A673 (cell line): ENCODE results near the gene HINFP. TPM values are rescaled to one million over a fixed set of nuclear protein-coding genes. Genes with fewer than 3 reads are reported as not detected.

ENCODE experiments used
- BruUV-seq: library from RNA; stranded (reverse); fragments of 400-500 nt; replicated peaks from 2 replicates; lab custom pipeline; 2021; lab: Mats Ljungman, UMichigan
- CTCF ChIA-PET: fragments of 300-600 bp; sonication (Branson Sonifier 250); formaldehyde crosslinking; loops from one replicate; lab custom pipeline; 2022; ENCODE audit warnings: antibody characterized with exemption; lab: Charles Lee
- POLR2A ChIA-PET: fragments of 300-600 bp; sonication (Branson Sonifier 250); formaldehyde crosslinking; loops from one replicate; lab custom pipeline; 2022; ENCODE audit warnings: antibody characterized with exemption; ENCODE audit not compliant: low non-redundant PET; lab: Charles Lee
- DNase-seq: peaks from one replicate; pipeline ENCODE4 v3.0.0-alpha.2; 2015; ENCODE audit warnings: low spot score
- H3K27ac ChIP-seq: fragments of 200-600 bp; sonication (generic); 2 replicates; pipeline ENCODE4 v1.5.1; 2016; ENCODE audit warnings: mixed run types, low read depth, mild to moderate bottlenecking, mixed read lengths, antibody characterized with exemption, low read length; ENCODE audit not compliant: poor library complexity, severe bottlenecking
- H3K27me3 ChIP-seq: fragments of 200-600 bp; sonication (generic); replicated peaks from 2 replicates; pipeline ENCODE4 v1.6.1; 2017; ENCODE audit warnings: mixed run types, low read depth, mild to moderate bottlenecking, mixed read lengths, antibody characterized with exemption, low read length; ENCODE audit not compliant: insufficient read depth, poor library complexity
- H3K36me3 ChIP-seq: fragments of 200-600 bp; sonication (generic); 2 replicates; pipeline ENCODE4 v1.6.1; 2016; ENCODE audit warnings: mixed run types, mild to moderate bottlenecking, mixed read lengths, antibody characterized with exemption, low read length; ENCODE audit not compliant: insufficient read depth, poor library complexity, severe bottlenecking
- H3K4me1 ChIP-seq: fragments of 200-600 bp; sonication (generic); 2 replicates; pipeline ENCODE4 v1.6.1; 2017; ENCODE audit warnings: mixed run types, mild to moderate bottlenecking, mixed read lengths, antibody characterized with exemption, low read length; ENCODE audit not compliant: insufficient read depth, poor library complexity, severe bottlenecking
- H3K4me3 ChIP-seq: fragments of 200-600 bp; sonication (generic); 2 replicates; pipeline ENCODE4 v1.5.1; 2016; ENCODE audit warnings: low read depth, mixed run types, mild to moderate bottlenecking, mixed read lengths, low read length; ENCODE audit not compliant: poor library complexity, severe bottlenecking
- H3K9me3 ChIP-seq: fragments of 200-600 bp; sonication (generic); 2 replicates; pipeline ENCODE4 v1.6.1; 2016; ENCODE audit warnings: mixed run types, low read depth, mild to moderate bottlenecking, mixed read lengths, antibody characterized with exemption, low read length; ENCODE audit not compliant: poor library complexity, severe bottlenecking
- CTCF ChIP-seq: fragments of 300-800, 200-600 bp; sonication (generic); conservative IDR thresholded peaks from 2 replicates; pipeline ENCODE4 v1.5.1; 2017; ENCODE audit warnings: low read depth, mild to moderate bottlenecking, antibody characterized with exemption, low read length, moderate library complexity, mixed read lengths
- EZH2 ChIP-seq: fragments of 200-600 bp; sonication (generic); IDR thresholded peaks from 2 replicates; pipeline ENCODE4 v1.6.1; 2017; ENCODE audit warnings: borderline replicate concordance, low read depth, mild to moderate bottlenecking, mixed read lengths, antibody characterized with exemption, low read length; ENCODE audit not compliant: poor library complexity, severe bottlenecking
- intact Hi-C: fragments of 100-400 bp; cut with micrococcal nuclease; formaldehyde crosslinking; loops from one replicate; pipeline ENCODE4 v1.10.0; 2022; ENCODE audit not compliant: unreplicated experiment
- total RNA-seq: library from RNA; stranded (reverse); gene quantifications from 2 replicates; pipeline ENCODE4 v1.2.3, GENCODE V29; 2021

HINFP gene
- total RNA-seq, 1 experiment from 2014 or later, result 31.7 TPM

- Histone ChIP-seq H3K4me1 (peaks cover 10% of the 10 kb centered on the region), H3K9me3 (no peaks in the 10 kb centered on the region), H3K27me3 (peaks cover 5% of the 10 kb centered on the region), H3K36me3 (no peaks in the 10 kb centered on the region), H3K4me3 (no peak overlapping the region), H3K27ac (no peak overlapping the region)
- intact Hi-C loops, result no loop called here
- TF ChIP-seq EZH2, result no peak
- no peak for TF ChIP-seq CTCF
- BruUV-seq, result no TSS peak
- no peak for DNase-seq
- ChIA-PET POLR2A (no interaction called here), CTCF (no interaction called here)
Observed at GRCh38 chr11:119152604-119153003, 31.2 kb downstream of the HINFP start.

- H3K27ac ChIP-seq, result no peak overlapping the region
- ChIA-PET CTCF (no interaction called here), POLR2A (no interaction called here)
- H3K27me3 ChIP-seq, result peaks cover 5% of the 10 kb centered on the region
- H3K4me3 ChIP-seq, result no peak overlapping the region
- no TSS peak for BruUV-seq
- peaks cover 10% of the 10 kb centered on the region for H3K4me1 ChIP-seq
- intact Hi-C loops, result no loop called here
- no peak for DNase-seq
- TF ChIP-seq CTCF (peak; percentile 41), EZH2 (no peak)
- no peaks in the 10 kb centered on the region for H3K36me3 ChIP-seq
- H3K9me3 ChIP-seq, result no peaks in the 10 kb centered on the region
Observed at GRCh38 chr11:119153049-119153818, 31.9 kb downstream of the HINFP start.

- Histone ChIP-seq H3K36me3 (no peaks in the 10 kb centered on the region), H3K27me3 (peaks cover 5% of the 10 kb centered on the region), H3K9me3 (no peaks in the 10 kb centered on the region), H3K27ac (no peak overlapping the region), H3K4me1 (peaks cover 6% of the 10 kb centered on the region), H3K4me3 (no peak overlapping the region)
- DNase-seq, result no peak
- CTCF ChIA-PET, result no interaction called here
- POLR2A ChIA-PET, result no interaction called here
- BruUV-seq, result no TSS peak
- TF ChIP-seq EZH2 (no peak), CTCF (no peak)
- intact Hi-C loops, result no loop called here
Observed at GRCh38 chr11:119154178-119154577, 32.8 kb downstream of the HINFP start.
